ENCODE data around the gene CCDC12.
"Not testable (repeated sequence)": the region's sequence is repeated elsewhere in the genome, so short reads cannot be mapped to it uniquely, and the experiment has no call there.

The CCDC12 gene

DNA sequence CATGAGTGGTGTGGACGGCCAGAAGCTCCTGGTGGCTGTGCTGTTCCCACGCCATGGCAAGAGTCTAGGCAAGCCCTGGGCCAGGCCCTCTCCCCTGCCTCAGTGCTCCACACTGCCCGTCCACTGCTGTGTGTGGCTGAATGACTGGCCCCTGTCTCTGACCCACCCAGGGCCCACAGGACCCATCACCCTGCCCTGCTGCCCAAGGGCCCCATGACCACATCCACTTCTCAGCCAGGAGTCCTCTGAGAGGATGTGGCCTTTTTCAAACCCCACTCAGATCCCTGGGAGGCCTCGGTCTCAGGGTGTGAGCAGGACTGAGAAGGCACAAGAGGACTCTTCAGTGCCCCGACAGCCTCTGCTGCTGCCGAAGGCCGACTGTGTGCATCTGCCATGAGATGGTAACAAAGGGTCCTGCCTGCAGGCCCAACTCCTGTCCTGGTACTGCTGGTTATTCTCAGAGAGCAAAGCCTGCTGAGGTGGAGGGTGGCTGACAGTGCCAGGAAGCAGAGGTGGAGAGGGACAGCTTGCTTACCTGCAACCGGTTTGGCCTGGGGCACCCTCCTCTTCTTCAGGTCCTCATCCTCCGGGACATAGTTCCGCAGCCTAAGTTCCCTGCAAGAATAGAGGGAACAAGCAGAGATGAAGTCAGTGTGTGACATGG is 51.5 kb downstream of the CCDC12 start:
- H3K4me3 Mint-ChIP-seq = no peak overlapping the region
- no peaks in the 10 kb centered on the region for H3K27me3 Mint-ChIP-seq
- peaks cover 15% of the 10 kb centered on the region for H3K36me3 Mint-ChIP-seq
- H3K4me1 Mint-ChIP-seq = peaks cover 27% of the 10 kb centered on the region
- no peak overlapping the region for H3K27ac Mint-ChIP-seq
- H3K9me3 Mint-ChIP-seq = no peaks in the 10 kb centered on the region

DNA sequence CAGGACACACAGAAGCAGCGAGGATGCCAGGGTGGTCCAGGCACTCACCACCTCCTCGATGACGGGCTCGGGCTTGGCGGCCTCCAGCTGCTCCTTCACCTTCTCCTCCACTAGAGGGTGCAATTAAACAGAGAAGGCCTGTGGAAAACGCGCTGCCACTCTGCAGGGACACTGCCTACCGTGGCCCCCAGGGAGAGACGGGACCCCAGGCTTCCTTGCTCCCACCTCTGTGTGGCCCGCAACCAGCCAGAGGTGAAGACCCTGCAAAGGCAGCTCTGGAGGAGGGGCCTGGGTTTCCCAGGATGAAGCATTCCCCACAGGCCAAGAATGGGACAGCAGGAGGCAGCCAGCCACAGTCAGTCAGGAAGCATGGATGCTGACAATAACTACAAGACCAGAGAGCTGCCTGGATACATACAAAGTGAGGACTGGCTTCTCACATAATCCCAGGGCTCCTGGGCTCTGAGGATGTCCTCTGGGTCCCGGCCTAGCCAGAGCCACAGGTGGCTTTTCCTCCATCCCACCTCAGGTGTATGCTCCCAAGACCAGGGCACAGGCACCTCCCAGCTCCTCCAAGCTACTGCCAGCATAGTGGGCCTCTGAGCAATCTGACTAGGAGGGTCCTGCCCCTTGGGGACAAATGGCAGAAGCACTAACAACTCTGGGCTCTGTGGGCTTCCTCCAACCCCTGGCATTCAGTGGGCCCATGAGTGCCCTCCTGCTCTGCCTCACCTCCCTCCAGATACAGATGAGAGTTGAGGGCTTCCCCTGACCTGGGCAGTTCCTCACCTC is 52.8 kb downstream of the CCDC12 start:
- H3K9me3 Mint-ChIP-seq = no peaks in the 10 kb centered on the region
- no peak overlapping the region for H3K27ac Mint-ChIP-seq
- peaks cover 20% of the 10 kb centered on the region for H3K36me3 Mint-ChIP-seq
- H3K27me3 Mint-ChIP-seq = no peaks in the 10 kb centered on the region
- peaks cover 18% of the 10 kb centered on the region for H3K4me1 Mint-ChIP-seq
- H3K4me3 Mint-ChIP-seq = no peak overlapping the region

DNA sequence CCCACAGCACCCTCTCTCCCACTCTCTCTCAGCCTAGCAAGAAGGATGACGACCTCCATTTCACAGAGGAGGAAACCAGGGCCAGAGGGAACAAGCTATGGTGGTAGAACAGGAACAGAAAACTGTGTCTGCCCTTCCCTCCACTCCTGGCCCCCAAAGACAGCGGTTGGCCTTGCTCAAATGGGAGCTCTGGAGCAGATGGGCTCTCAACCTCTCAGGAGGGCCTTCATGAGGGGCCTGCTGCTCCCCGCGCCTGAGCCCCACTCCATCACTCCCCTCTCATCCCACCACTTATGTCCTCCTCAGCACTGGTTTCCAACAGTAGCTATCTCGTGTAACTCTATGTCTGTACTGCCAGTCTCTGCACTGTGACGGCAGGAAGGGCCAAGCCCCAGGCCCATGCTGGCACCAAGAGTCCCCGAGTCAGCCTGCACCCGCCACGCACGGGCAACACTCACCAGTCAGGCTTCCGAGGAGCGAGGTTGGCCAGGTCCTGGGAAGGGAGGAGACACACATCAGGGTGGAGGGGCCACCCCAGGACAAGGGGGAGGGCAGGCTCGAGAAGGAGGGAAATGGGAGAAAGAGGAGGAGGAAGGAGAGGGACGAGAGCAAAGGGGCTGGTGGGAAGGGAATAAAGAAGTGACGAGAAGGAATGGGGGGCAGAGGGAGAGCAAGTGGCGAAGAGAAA is 53.5 kb downstream of the CCDC12 start:
- Mint-ChIP-seq H3K36me3 (peaks cover 23% of the 10 kb centered on the region), H3K27me3 (no peaks in the 10 kb centered on the region), H3K27ac (no peak overlapping the region), H3K4me1 (peaks cover 12% of the 10 kb centered on the region), H3K4me3 (no peak overlapping the region), H3K9me3 (no peaks in the 10 kb centered on the region)

DNA sequence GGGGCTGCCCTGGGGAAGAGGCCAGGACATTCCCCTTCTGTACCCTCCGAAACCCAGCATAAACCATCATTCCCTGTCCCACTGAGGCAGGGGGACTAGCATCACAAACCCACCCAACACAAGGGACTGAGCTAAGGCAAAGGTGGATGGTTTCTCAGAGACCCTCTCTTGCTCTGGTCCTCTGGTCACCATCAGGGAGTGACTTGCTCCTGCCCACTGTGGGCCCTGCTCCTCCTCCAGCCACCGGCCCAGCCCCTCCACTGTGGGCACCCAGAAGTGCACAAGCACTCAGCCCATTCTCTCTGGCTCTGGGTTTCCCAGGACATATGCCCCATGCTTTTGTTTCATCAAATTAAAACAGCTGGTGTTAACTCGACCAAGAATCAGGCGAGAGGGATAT is 54.1 kb downstream of the CCDC12 start:
- peaks cover 27% of the 10 kb centered on the region for H3K36me3 Mint-ChIP-seq
- no peak overlapping the region for H3K4me3 Mint-ChIP-seq
- H3K27me3 Mint-ChIP-seq = no peaks in the 10 kb centered on the region
- no peaks in the 10 kb centered on the region for H3K9me3 Mint-ChIP-seq
- H3K27ac Mint-ChIP-seq = no peak overlapping the region
- peaks cover 6% of the 10 kb centered on the region for H3K4me1 Mint-ChIP-seq

DNA sequence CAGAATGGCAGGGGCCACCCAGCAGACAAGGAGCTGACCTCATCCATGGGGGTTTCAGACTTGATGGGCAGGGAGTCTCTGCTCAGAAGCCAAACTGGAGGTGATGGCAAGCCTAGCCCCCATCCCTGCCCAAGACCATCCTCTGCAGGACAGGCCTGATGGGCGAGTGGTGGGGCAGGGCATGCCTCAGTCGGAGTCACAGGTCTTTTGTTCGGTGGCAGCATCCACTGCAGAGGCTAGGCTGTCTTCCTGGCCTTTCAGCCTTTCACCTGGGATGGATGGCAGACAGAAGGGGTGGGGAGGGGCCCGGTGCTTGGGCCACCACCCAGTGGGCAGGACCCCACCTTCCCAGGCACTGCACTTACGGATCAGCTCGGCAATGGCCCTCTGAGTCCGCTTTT is 54.7 kb downstream of the CCDC12 start:
- H3K36me3 Mint-ChIP-seq = peaks cover 26% of the 10 kb centered on the region

DNA sequence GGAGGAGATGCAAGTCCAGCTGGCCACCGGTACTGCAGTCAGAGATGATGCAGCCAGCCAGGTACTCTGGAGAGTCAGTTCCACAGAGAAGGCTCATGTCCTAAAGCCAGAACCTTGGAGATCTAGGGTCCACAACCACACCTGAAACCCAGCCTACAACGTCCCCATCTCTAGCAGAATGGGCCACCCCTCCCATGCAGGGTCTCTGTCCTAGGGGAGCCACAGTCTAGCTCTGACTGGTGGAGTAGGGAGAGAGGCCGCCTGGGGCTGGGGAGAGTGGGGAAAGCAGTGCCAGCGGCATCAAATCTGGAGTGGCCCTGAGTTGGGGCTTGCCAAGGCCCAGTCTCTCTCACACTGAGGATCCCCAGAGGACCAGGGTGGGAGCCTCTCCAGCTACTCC is 55.5 kb downstream of the CCDC12 start:
- H3K36me3 Mint-ChIP-seq = peaks cover 30% of the 10 kb centered on the region
- H3K27ac Mint-ChIP-seq = no peak overlapping the region
- H3K27me3 Mint-ChIP-seq = no peaks in the 10 kb centered on the region
- H3K9me3 Mint-ChIP-seq = no peaks in the 10 kb centered on the region
- H3K4me3 Mint-ChIP-seq = no peak overlapping the region
- peaks cover 4% of the 10 kb centered on the region for H3K4me1 Mint-ChIP-seq

More for the DNA sequence above, 54.7 kb downstream of the CCDC12 start:
- Mint-ChIP-seq H3K4me3 (no peak overlapping the region), H3K4me1 (peaks cover under 1% of the 10 kb centered on the region), H3K27me3 (no peaks in the 10 kb centered on the region), H3K9me3 (no peaks in the 10 kb centered on the region), H3K27ac (no peak overlapping the region)

DNA sequence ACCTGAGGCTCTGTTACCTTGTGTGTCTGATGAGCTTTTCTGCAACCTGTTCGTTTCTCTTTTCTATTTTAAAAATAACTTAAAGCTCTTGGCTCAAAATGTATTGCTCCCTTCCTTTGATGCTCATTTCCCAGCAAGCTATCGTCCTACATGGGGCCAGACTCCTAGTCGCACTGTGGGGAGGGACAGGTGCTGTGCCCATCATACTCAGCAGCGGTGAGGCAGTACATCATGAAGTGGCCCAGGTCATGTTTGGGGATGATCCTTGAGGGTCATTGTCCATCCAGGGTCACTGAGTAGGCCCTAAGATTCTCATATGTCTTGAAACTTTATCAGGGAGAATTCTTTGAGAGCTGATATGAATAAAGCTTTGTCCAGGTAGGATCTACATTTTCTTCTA is 57.9 kb downstream of the CCDC12 start:
- peaks cover 34% of the 10 kb centered on the region for H3K36me3 Mint-ChIP-seq
- no peaks in the 10 kb centered on the region for H3K9me3 Mint-ChIP-seq
- H3K4me3 Mint-ChIP-seq = no peak overlapping the region
- H3K27me3 Mint-ChIP-seq = no peaks in the 10 kb centered on the region
- peaks cover 19% of the 10 kb centered on the region for H3K4me1 Mint-ChIP-seq
- H3K27ac Mint-ChIP-seq = peak overlapping the region; percentile 53

DNA sequence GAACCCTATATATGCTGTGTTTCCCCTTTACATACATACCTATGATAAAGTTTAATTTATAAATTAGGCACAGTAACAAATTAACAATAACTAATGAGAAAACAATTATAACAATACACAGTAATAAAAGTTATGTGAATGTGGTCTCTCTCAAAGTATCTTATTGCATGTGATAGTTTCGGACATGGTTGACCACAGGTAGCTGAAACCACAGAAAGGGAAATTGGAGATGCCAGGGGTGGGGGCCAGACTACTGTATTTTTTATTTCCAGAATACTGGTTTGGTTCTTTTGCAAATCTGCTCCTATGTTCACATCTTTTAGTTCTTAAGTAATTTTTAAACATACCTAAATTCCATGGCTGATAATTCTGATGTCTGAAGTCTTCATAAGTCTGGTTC is 58.3 kb downstream of the CCDC12 start:
- Mint-ChIP-seq H3K4me1 (peaks cover 23% of the 10 kb centered on the region), H3K4me3 (no peak overlapping the region), H3K27me3 (no peaks in the 10 kb centered on the region), H3K27ac (peak overlapping the region; percentile 53), H3K36me3 (peaks cover 33% of the 10 kb centered on the region), H3K9me3 (no peaks in the 10 kb centered on the region)

DNA sequence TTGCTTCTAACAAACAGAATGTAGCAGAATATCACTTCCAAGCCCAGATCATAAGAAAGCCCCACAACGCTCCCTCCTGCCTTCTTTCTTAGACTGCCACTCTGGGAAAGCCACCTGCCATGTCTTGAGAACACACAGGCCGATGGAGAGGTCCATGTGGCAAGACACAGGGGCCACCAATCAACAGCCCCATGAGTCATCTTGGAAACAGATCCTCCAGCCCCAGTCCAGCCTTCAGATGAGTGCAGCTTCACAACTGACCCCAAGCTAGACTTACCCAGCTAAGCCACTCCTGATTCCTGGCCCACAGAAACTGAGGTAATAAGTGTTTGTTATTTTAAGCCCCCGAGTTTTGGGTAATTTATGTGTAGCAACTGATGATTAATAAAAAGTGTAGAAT is 59.3 kb downstream of the CCDC12 start:
- no peaks in the 10 kb centered on the region for H3K9me3 Mint-ChIP-seq
- H3K27ac Mint-ChIP-seq = peak overlapping the region; percentile 62
- H3K4me3 Mint-ChIP-seq = no peak overlapping the region
- H3K36me3 Mint-ChIP-seq = peaks cover 33% of the 10 kb centered on the region
- no peaks in the 10 kb centered on the region for H3K27me3 Mint-ChIP-seq
- peaks cover 23% of the 10 kb centered on the region for H3K4me1 Mint-ChIP-seq

DNA sequence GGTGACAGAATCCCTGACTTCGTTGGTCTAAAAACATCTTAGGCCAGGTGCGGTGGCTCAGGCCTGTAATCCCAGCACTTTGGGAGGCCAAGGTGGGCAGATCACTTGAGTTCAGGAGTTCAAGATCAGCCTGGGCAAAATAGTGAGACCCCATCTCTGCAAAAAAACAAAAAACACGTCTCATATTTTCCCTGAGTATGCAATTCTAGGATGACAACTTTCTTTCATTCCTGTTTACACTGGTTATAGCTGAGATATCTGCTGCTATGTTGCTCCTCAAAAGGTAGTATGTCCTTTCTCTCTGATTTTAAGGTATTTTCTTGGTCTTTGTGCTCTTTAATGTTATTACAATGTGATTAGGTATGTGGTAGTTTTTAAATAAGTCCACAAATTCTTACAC is 59.7 kb downstream of the CCDC12 start:
- H3K4me1 Mint-ChIP-seq = peaks cover 23% of the 10 kb centered on the region
- H3K27me3 Mint-ChIP-seq = no peaks in the 10 kb centered on the region
- H3K36me3 Mint-ChIP-seq = peaks cover 33% of the 10 kb centered on the region
- H3K4me3 Mint-ChIP-seq = no peak overlapping the region
- H3K9me3 Mint-ChIP-seq = no peaks in the 10 kb centered on the region
- H3K27ac Mint-ChIP-seq = no peak overlapping the region

DNA sequence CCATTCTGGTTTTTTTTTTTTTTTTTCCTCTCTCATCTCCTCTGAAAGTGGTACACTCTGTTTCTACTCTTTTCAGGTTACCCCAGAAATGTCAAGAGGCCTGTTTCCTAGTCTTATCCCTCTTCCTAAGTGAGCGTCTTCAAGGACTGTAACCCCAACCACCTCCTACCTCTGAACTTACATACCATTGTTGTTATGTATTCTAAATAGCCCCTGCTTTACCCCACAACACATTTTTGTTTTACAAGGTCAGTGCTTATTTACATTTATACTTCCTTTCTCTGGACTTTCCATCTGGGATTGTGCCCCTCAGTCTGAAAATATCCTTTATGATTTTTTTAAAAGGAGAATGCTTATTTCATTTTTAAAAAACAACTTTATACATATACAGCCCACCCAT is 60.3 kb downstream of the CCDC12 start:
- H3K4me3 Mint-ChIP-seq = no peak overlapping the region
- peak overlapping the region; percentile 60 for H3K27ac Mint-ChIP-seq
- H3K4me1 Mint-ChIP-seq = peaks cover 23% of the 10 kb centered on the region
- H3K36me3 Mint-ChIP-seq = peaks cover 33% of the 10 kb centered on the region
- H3K9me3 Mint-ChIP-seq = no peaks in the 10 kb centered on the region
- H3K27me3 Mint-ChIP-seq = no peaks in the 10 kb centered on the region

DNA sequence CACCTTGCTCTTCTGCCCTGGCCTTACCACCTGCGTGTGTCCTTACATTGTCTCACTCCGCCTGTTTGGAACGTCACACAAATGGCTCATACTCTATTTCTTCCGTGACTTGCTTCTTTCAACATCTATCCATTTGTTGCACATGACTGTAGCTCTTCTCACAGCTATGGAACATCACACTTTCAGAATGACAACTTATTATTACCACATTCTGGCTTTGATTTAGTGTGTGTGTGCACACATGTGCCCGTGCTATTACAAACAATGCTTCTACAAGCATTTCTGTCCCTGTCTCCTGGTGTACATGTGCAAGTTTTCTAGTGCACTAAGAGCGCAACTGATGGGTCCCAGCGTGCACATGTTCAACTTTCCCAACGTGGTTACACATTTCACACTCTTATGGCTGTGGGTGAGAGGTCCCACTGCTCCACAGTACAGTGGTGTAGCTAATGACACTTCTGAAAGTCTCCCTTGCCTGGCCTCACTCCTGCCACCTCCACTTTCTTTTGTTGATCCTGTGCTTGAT is 61.2 kb downstream of the CCDC12 start:
- H3K36me3 Mint-ChIP-seq = peaks cover 30% of the 10 kb centered on the region
- H3K27ac Mint-ChIP-seq = peak overlapping the region; percentile 76
- peaks cover 23% of the 10 kb centered on the region for H3K4me1 Mint-ChIP-seq
- H3K27me3 Mint-ChIP-seq = no peaks in the 10 kb centered on the region
- no peaks in the 10 kb centered on the region for H3K9me3 Mint-ChIP-seq
- no peak overlapping the region for H3K4me3 Mint-ChIP-seq

DNA sequence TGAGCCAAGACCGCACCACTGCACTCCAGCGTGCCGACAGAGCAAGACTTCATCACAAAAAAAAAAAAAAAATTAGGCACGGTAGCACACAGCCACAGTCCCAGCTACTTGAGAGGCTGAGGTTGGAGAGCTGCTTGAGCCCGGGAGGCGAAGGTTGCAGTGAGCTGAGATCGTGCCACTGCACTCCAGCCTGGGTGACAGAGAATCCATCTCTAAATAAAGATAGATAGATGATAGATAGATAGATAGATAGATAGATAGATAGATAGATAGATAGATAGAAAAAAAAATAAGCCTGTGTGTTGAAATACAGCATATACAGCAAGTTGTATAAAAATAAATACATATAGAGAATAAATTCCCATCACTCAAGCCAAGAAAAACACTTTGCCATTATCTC is 61.7 kb downstream of the CCDC12 start:
- Mint-ChIP-seq H3K27ac (peak overlapping the region; percentile 68), H3K9me3 (no peaks in the 10 kb centered on the region), H3K36me3 (peaks cover 26% of the 10 kb centered on the region), H3K4me1 (peaks cover 23% of the 10 kb centered on the region), H3K4me3 (no peak overlapping the region), H3K27me3 (no peaks in the 10 kb centered on the region)

DNA sequence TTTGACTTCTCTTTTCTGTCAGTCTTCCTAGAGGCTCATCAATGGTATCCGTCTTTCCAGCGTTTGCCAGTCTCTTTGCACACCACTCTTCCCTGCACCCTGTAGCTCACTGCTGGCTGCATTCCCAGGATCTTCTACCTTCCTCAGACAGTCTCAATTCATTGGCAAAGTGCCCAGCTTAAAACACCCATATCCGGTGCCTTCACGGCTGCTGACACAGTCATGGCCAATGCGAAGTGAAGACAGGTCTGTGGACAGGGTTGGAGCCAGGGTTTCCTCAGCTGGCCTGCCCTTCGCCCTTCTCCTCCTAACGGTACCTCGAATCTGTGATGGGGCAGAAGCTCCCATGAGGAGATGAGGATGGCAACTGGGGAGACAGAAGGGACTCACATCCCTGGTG is 62.9 kb downstream of the CCDC12 start:
- peaks cover 18% of the 10 kb centered on the region for H3K36me3 Mint-ChIP-seq
- no peaks in the 10 kb centered on the region for H3K27me3 Mint-ChIP-seq
- H3K4me3 Mint-ChIP-seq = no peak overlapping the region
- peaks cover 27% of the 10 kb centered on the region for H3K4me1 Mint-ChIP-seq
- no peak overlapping the region for H3K27ac Mint-ChIP-seq
- no peaks in the 10 kb centered on the region for H3K9me3 Mint-ChIP-seq

DNA sequence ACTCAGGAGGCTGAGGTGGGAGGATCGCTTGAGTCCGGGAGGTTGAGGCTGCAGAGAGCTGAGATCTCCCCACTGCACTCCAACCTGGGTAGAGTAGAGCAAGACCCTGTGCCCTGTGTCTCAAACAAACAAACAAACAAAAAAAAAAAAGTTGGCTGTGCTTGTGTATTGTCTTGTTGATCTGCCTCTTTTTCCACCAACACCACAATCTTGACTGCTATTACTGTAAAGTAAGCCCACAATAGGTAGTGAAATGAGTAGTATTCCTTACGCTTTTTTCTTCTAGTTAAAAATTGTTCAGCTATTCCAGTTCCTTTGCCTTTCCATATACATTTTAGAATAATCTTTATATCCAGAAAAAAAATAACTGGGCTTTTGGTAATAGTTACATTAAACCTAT is 63.6 kb downstream of the CCDC12 start:
- peaks cover 13% of the 10 kb centered on the region for H3K36me3 Mint-ChIP-seq
- peaks cover 27% of the 10 kb centered on the region for H3K4me1 Mint-ChIP-seq
- H3K27me3 Mint-ChIP-seq = no peaks in the 10 kb centered on the region
- H3K27ac Mint-ChIP-seq = peak overlapping the region; percentile 9
- no peak overlapping the region for H3K4me3 Mint-ChIP-seq
- no peaks in the 10 kb centered on the region for H3K9me3 Mint-ChIP-seq

DNA sequence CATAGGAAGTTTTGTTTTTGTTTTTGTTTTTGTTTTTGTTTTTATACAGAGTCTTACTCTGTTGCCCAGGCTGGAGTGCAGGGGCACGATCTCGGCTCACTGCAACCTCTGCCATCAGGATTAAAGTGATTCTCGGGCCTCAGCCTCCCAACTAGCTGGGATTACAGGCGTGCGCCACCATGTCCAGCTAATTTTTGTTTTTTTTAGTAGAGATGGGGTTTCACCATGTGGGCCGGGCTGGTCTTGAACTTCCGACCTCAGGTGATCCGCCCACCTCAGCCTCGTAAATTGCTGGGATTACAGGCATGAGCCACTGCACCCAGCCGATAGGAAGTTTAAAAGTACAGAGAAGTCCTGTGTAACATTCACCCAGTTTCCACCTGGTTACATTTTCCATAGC is 65.6 kb downstream of the CCDC12 start:
- peaks cover 23% of the 10 kb centered on the region for H3K4me1 Mint-ChIP-seq
- not testable (repeated sequence) for H3K9me3 Mint-ChIP-seq, H3K36me3 Mint-ChIP-seq, H3K4me3 Mint-ChIP-seq, H3K27ac Mint-ChIP-seq, H3K27me3 Mint-ChIP-seq

Data from activated naive CD4-positive, alpha-beta T cell treated with anti-CD3 and anti-CD28 coated beads, Interleukin-2, amount 50 U/mL, for 24 hours (primary cell).